Stimulated activated CD4-positive, alpha-beta T cell treated with anti-CD3 and anti-CD28 coated beads, TNF-alpha, amount 100 ng/mL, for 24 hours (primary cell): Measurements from ENCODE around the gene KLHDC10.
"Not testable (repeated sequence)": the region's sequence is repeated elsewhere in the genome, so short reads cannot be mapped to it uniquely, and the experiment has no call there.

Experiments
- DNase-seq, 3 experiments: peaks; one replicate each; pipeline ENCODE4 v3.0.0-alpha.2; 2020; ENCODE audit warnings: low read depth in 3 of 3

KLHDC10 gene

GRCh38 chr7:130118294-130118693, 48.0 kb downstream of the KLHDC10 start:
- DNase-seq = no peak

DNA sequence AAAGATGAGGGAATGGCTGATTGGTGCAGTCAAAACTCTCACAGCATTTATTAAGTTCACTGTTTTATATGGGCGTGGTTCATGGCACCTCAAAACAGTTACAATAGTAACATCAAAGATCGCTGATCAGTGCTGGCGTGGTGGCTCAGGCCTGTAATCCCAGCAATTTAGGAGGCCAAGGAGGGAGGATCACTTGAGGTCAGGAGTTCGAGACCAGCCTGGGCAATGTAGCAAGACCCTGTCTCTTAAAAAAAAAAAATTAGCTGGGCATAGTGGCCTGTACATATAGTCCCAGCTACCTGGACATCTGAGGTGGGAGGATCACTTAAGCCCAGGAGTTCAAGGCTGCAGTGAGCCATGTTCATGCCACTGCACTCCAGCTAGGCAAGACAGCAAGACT, 48.5 kb downstream of the KLHDC10 start:
- DNase-seq = no peak

- no peak for DNase-seq
Observed at GRCh38 chr7:130123501-130123900, 53.2 kb downstream of the KLHDC10 start.

GRCh38 chr7:130124711-130125110, 54.4 kb downstream of the KLHDC10 start:
- DNase-seq = no peak

- DNase-seq = not testable (repeated sequence)
Observed at GRCh38 chr7:130126840-130127239, 56.5 kb downstream of the KLHDC10 start.

DNA sequence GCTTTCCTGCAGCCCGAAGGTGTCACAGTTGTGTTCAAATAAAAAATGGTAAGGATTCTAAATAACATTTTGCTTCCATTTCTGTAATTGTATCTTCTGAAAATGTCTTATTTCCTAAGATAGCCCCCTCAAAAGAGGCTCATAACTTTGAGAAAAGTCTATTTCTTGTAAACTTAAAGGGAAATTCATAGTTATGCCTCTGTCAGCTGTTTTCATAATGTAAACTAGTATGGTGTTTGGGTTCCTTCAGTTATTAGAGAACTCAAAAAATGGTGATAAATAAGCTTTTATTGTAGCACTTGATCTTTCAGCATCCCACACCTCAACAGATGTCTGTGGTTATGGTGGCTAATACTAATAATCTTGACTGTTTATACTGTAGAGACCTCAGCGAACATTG, 57.1 kb downstream of the KLHDC10 start:
- DNase-seq = no peak

DNA sequence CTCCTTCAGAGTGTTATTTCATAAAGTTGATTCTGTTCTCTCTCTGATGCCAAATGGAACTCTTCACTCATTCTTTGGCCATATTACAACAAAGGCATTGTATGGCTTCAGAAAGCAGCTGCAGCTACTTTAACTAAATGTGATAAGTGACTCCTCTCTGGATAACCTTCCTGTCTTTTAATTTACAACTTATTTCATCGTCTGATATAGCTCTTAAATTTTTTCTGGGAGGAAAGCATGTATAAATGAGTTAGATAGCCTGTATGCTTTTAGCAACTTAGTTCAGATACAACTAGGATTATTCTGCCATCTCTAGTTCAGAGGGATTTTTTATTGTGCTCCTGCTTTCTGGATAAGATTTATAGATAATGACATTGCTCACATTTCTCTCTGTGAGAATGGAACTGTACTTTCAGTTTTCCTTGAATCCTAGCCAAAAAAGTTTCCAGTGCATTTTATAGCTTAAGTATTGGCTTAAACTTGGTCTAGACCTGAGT, 57.5 kb downstream of the KLHDC10 start:
- no peak for DNase-seq

GRCh38 chr7:130129011-130129411, 58.7 kb downstream of the KLHDC10 start:
- DNase-seq = no peak

DNA sequence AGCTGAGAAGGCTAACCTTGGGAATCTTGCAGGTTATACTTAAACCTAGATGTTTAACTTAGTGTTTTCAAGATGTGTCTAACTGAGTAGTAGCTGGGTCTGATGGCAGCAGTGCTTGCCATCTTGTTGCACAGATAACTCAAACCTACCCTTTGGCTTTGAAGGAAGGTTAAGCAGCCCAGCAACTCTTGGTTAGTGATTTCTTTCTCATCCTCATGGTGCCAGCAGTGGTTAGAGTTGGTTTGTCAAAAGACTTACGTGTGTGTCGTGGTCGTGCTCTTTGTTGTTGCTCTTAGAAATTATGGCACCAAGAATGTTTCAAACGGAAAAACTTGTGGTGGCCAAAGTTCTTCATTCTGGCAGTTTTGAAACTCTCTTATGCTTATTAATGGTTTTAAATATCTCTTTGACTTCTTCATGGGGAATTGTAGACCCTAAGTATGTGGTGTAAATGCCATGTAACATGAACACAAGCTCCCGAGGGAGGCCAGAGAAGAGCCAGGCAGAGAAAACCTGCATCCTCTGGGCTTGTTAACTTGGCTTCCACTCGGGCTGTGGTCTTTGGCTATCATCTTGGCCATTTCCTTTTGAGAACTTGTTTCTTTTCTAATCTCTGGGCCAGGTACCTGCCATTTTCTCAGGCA, 61.0 kb downstream of the KLHDC10 start:
- DNase-seq = no peak

DNA sequence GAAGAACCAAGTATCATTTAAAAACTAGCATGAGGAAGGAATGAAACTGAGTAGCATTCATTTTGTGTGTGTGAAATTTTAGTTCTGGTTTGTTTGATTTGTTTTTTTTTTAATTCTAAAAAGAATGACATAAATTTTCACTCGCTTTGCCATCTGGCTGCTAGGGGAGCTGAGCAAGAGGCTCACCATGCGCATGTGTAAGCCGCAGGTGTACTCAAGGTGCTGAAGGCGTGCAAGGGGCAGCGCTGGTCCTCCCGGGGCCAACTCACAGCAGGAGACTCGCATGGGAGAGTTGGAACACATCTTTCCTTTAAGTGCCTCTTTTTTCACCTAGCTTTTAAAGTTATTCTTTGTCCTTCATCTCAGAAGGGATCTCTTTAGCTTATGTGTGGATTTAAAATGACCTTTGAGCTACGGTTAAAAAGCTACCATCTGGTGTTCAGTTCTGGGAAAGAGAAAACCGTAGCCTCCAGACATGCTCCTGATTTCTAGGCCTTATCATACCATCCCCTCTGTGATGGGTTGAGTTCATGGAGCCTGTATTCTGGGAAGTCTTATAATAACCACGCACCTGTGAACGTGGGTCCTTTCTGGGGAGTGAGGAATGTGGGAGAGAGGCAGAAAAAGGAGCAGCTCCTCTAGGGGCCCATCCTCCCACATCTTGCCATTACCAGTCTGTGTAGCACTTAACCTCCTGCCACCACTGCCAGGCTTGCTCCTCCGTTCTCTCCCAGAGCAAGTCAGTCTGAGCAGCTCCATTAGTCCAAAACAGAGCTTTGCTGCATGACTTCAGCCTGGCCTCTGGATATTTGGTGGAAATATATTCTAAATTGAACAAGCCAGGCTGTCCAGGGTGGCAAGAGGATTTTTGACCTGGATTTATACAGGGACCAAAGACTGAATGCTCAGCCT, 61.9 kb downstream of the KLHDC10 start:
- no peak for DNase-seq

- no peak for DNase-seq
Observed at GRCh38 chr7:130133029-130133782, 62.9 kb downstream of the KLHDC10 start.

GRCh38 chr7:130134106-130134636, 63.8 kb downstream of the KLHDC10 start:
- no peak for DNase-seq

DNA sequence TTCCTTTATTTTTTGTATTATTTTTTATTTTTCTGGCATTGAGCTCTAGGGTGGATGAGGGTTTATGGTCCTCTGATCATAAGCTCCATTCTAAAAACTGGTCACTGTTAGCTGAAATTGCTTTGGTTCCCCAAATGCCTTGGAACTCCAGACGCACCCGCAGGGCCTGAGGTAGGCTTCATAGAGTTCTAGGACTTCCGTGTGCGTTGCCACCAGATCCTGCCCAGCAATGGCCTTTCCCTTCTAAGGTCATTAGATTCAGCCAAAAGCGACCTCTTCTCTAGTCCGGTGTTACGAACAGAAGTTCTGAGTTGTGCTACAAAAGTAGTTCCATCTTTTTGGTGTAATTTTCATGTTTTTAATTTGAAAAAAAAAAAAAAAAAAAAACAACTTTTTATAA, 64.4 kb downstream of the KLHDC10 start:
- no peak for DNase-seq

- DNase-seq = no peak
Observed at GRCh38 chr7:130135208-130136205, 65.2 kb downstream of the KLHDC10 start.

- DNase-seq = no peak
Observed at GRCh38 chr7:130136579-130137167, 66.3 kb downstream of the KLHDC10 start.

GRCh38 chr7:130137207-130137606, 66.9 kb downstream of the KLHDC10 start:
- no peak for DNase-seq

GRCh38 chr7:130139193-130139960, 69.0 kb downstream of the KLHDC10 start:
- DNase-seq = no peak

- no peak for DNase-seq
Observed at GRCh38 chr7:130140551-130141160, 70.3 kb downstream of the KLHDC10 start.
